Activated naive CD4-positive, alpha-beta T cell treated with anti-CD3 and anti-CD28 coated beads, Interleukin-2, amount 10 ng/mL, durations not matched to agents 7 days and 5 days (primary cell): ENCODE measurements around the gene NRROS.

Source experiments
- CTCF ChIA-PET: fragments of 350-600 bp; sonication (Branson Sonifier 250); formaldehyde crosslinking; loops from one replicate; lab custom pipeline; 2021; ENCODE audit warnings: antibody characterized with exemption; lab: Charles Lee
- DNase-seq: peaks from one replicate; pipeline ENCODE4 v3.0.0-alpha.2; 2020
- H3K27ac Mint-ChIP-seq: one replicate; pipeline ENCODE4 v1.8.0; 2021; ENCODE audit warnings: mild to moderate bottlenecking, moderate library complexity, mixed read lengths
- H3K27me3 Mint-ChIP-seq: one replicate; pipeline ENCODE4 v1.8.0; 2021; ENCODE audit warnings: mild to moderate bottlenecking, mixed read lengths
- H3K36me3 Mint-ChIP-seq: one replicate; pipeline ENCODE4 v1.8.0; 2021; ENCODE audit warnings: mixed read lengths
- H3K4me1 Mint-ChIP-seq: one replicate; pipeline ENCODE4 v1.8.0; 2021; ENCODE audit warnings: mixed read lengths
- H3K4me3 Mint-ChIP-seq: one replicate; pipeline ENCODE4 v1.8.0; 2021; ENCODE audit warnings: mild to moderate bottlenecking, moderate library complexity, mixed read lengths
- H3K9me3 Mint-ChIP-seq: one replicate; pipeline ENCODE4 v1.8.0; 2021; ENCODE audit warnings: mixed read lengths

NRROS gene

GRCh38 chr3:196645096-196645495 is 5.6 kb downstream of the NRROS start:
- H3K4me3 Mint-ChIP-seq, result no peak overlapping the region

DNA sequence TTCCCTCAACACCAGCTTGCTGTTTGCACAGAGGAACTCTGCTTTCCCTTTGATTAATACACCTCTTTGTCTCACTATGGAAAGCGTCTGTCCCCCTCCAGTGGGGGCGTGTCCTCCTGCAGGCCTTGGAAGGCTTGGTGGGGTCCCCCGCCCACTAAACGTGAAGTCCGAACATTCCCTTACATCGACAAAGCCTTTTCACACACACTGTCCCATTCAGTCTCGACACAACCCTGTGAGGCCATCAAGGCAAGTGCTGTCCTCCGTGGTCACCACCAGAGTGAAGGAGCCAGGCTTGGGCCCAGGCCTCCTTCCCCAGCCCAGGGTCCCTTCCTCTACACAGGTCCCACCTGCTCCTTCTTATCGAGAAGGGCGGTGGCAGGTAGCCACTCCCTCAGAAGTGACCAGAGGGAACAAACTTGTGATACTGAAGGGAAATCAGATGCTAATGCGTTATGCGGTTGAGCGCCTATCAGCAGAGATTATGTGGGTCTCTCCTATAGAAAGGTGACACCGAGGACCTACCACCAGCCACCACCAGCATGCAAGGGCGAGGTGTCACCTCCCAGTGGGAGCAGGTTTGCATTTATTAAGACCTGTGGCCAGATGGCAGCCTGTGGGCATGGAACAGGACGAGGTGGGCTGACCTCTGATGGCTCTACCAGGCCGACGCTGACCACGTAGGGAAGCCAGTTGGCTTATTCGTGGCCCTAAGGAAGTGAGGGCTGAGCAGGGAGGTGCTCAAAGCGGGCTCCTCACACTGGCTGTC is 6.6 kb downstream of the NRROS start:
- Mint-ChIP-seq H3K4me1 (peaks cover 87% of the 10 kb centered on the region), H3K27ac (no peak overlapping the region), H3K4me3 (no peak overlapping the region), H3K27me3 (no peaks in the 10 kb centered on the region), H3K36me3 (peaks cover 53% of the 10 kb centered on the region), H3K9me3 (no peaks in the 10 kb centered on the region)
- no peak for DNase-seq
- CTCF ChIA-PET, result no interaction called here

More at GRCh38 chr3:196645096-196645495, 5.6 kb downstream of the NRROS start:
- CTCF ChIA-PET, result interaction anchor here (0.6 to 2.2 kb wide), 2 partner anchors 36 to 198 kb away, joined by 3 to 8 read pairs; no protein-coding TSS in a partner anchor
- Mint-ChIP-seq H3K27me3 (no peaks in the 10 kb centered on the region), H3K9me3 (no peaks in the 10 kb centered on the region), H3K4me1 (peaks cover 87% of the 10 kb centered on the region), H3K36me3 (peaks cover 50% of the 10 kb centered on the region), H3K27ac (no peak overlapping the region)
- DNase-seq, result no peak

DNA sequence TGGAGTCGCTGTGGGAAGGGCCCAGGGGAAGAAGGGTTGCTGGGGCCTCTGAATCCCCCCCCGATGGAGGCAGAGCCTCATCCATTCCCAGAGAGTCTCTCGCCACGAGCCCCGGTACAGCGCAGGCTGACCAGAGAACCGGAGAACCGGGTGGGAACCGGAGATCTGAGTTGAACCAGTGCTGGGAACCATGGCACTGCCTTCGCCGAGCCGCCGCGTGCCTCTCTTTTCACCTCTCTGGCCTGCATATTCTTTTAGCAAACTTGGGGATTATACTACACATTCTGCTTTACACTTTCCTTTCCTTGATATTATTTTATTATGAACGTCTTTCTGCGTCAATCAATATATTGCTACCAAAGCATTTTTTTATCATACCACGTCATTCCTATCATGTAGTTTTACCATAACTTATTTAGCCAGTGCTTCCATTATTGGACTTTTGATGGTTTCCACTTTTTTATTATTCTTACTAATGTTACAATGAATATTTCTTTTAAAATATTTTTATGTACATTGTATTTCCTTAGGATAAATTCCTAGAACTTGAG is 7.2 kb downstream of the NRROS start:
- Mint-ChIP-seq H3K36me3 (peaks cover 51% of the 10 kb centered on the region), H3K27ac (no peak overlapping the region), H3K27me3 (no peaks in the 10 kb centered on the region), H3K4me1 (peaks cover 86% of the 10 kb centered on the region), H3K9me3 (no peaks in the 10 kb centered on the region), H3K4me3 (no peak overlapping the region)
- CTCF ChIA-PET, result interaction anchor here (0.6 kb wide), 1 partner anchor 28 kb away, joined by 3 read pairs; no protein-coding TSS in a partner anchor
- DNase-seq, result no peak

GRCh38 chr3:196650740-196651311 is 11.3 kb downstream of the NRROS start:
- Mint-ChIP-seq H3K36me3 (peaks cover 45% of the 10 kb centered on the region), H3K27me3 (no peaks in the 10 kb centered on the region), H3K27ac (peak overlapping the region; percentile 15), H3K9me3 (no peaks in the 10 kb centered on the region), H3K4me1 (peaks cover 61% of the 10 kb centered on the region), H3K4me3 (no peak overlapping the region)
- no peak for DNase-seq
- CTCF ChIA-PET, result no interaction called here

GRCh38 chr3:196651819-196652218 is 12.3 kb downstream of the NRROS start:
- H3K4me1 Mint-ChIP-seq, result peaks cover 52% of the 10 kb centered on the region
- H3K27ac Mint-ChIP-seq, result no peak overlapping the region
- no peak overlapping the region for H3K4me3 Mint-ChIP-seq
- H3K9me3 Mint-ChIP-seq, result no peaks in the 10 kb centered on the region
- no peaks in the 10 kb centered on the region for H3K27me3 Mint-ChIP-seq
- CTCF ChIA-PET, result no interaction called here
- peaks cover 41% of the 10 kb centered on the region for H3K36me3 Mint-ChIP-seq
- DNase-seq, result no peak

DNA sequence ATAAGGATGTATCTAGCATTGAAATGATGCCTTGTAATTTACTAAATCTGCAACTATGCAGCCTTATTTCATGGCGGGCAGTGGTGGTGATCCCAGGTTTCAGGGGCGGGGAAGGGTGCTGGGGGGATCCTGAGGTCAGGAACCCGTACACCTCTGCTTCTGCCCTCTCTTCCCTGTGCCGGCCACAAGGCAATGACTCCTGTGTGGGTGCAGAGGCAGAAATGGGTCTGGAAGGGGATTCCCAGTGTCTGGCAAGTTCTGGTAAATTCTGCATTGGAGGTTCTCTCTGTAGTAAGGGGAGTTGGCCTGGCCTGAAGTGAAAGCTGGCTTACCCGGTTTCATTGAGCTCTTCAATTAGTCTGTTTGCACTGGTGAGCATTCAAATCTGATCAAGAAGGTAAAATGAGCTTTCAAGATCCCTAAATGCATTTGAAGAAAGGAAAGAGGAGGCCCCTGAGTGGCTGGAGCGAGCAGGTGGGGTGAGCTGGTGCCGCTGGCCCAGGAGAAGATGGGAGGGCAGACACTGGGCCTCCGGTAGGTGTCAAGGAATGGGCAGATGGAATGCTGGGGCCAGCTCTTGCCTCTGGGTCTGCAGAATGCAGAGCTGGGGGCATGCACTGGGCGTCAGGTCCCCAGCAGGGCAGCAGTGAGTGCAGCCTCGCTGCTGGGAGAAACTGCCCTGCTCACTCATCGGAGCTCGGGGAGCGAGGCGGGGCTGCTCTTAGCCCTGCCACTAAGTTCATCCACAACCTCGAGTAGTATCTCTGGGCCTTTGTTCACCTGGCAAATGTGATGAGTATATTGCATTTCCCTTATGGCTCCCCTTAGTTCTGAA is 13.7 kb downstream of the NRROS start:
- Mint-ChIP-seq H3K4me3 (no peak overlapping the region), H3K27ac (no peak overlapping the region), H3K36me3 (peaks cover 42% of the 10 kb centered on the region), H3K9me3 (no peaks in the 10 kb centered on the region), H3K4me1 (peaks cover 39% of the 10 kb centered on the region), H3K27me3 (no peaks in the 10 kb centered on the region)
- CTCF ChIA-PET, result interaction anchor here (1.5 kb wide), 1 partner anchor 45 kb away, joined by 4 read pairs; no protein-coding TSS in a partner anchor
- DNase-seq, result no peak

GRCh38 chr3:196654006-196654734 is 14.7 kb downstream of the NRROS start:
- CTCF ChIA-PET, result interaction anchor here (1.0 to 1.5 kb wide), 2 partner anchors 30 to 46 kb away, joined by 3 to 4 read pairs; no protein-coding TSS in a partner anchor
- H3K27ac Mint-ChIP-seq, result no peak overlapping the region

DNA sequence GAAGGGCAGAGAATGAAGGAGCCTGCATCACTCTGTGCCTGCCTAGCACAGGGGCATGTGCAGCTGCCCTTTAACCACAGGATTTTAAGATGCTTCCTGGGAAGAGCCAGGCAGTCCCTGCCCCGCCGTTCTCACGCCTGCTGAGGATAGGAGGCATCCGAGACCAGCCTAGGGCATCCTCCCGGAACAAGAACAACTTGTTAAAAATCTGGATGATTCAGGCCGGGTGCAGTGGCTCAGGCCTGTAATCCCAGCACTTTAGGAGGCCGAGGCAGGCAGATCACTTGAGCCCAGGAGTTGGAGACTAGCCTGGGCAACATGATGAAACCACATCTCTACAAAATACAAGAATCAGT is 15.2 kb downstream of the NRROS start:
- CTCF ChIA-PET, result interaction anchor here (1.0 kb wide), 1 partner anchor 30 kb away, joined by 3 read pairs; no protein-coding TSS in a partner anchor
- peaks cover 47% of the 10 kb centered on the region for H3K36me3 Mint-ChIP-seq
- no peak overlapping the region for H3K4me3 Mint-ChIP-seq
- H3K27ac Mint-ChIP-seq, result no peak overlapping the region
- H3K4me1 Mint-ChIP-seq, result peaks cover 30% of the 10 kb centered on the region
- no peaks in the 10 kb centered on the region for H3K9me3 Mint-ChIP-seq
- H3K27me3 Mint-ChIP-seq, result no peaks in the 10 kb centered on the region
- DNase-seq, result no peak

More at GRCh38 chr3:196654006-196654734, 14.7 kb downstream of the NRROS start:
- Mint-ChIP-seq H3K4me3 (no peak overlapping the region), H3K4me1 (peaks cover 32% of the 10 kb centered on the region), H3K36me3 (peaks cover 45% of the 10 kb centered on the region), H3K9me3 (no peaks in the 10 kb centered on the region), H3K27me3 (no peaks in the 10 kb centered on the region)
- no peak for DNase-seq

GRCh38 chr3:196655496-196655895 is 16.0 kb downstream of the NRROS start:
- Mint-ChIP-seq H3K9me3 (no peaks in the 10 kb centered on the region), H3K36me3 (peaks cover 47% of the 10 kb centered on the region), H3K4me3 (no peak overlapping the region), H3K27me3 (no peaks in the 10 kb centered on the region), H3K27ac (no peak overlapping the region), H3K4me1 (peaks cover 25% of the 10 kb centered on the region)
- CTCF ChIA-PET, result interaction anchor here (1.0 kb wide), 1 partner anchor 29 kb away, joined by 3 read pairs; no protein-coding TSS in a partner anchor
- no peak for DNase-seq

- Mint-ChIP-seq H3K36me3 (peaks cover 40% of the 10 kb centered on the region), H3K4me1 (peaks cover 18% of the 10 kb centered on the region), H3K4me3 (no peak overlapping the region), H3K27me3 (no peaks in the 10 kb centered on the region), H3K27ac (no peak overlapping the region), H3K9me3 (no peaks in the 10 kb centered on the region)
- no peak for DNase-seq
- CTCF ChIA-PET, result interaction anchor here (0.6 to 1.2 kb wide), 2 partner anchors 28 to 840 kb away, joined by 3 read pairs; no protein-coding TSS in a partner anchor
Observed at GRCh38 chr3:196656213-196656612, 16.7 kb downstream of the NRROS start.

GRCh38 chr3:196659901-196660351 is 20.4 kb downstream of the NRROS start:
- Mint-ChIP-seq H3K36me3 (peaks cover 29% of the 10 kb centered on the region), H3K9me3 (no peaks in the 10 kb centered on the region), H3K4me3 (no peak overlapping the region), H3K27me3 (no peaks in the 10 kb centered on the region), H3K27ac (no peak overlapping the region), H3K4me1 (no peaks in the 10 kb centered on the region)
- CTCF ChIA-PET, result interaction anchor here (1.1 kb wide), 1 partner anchor 49 kb away, joined by 3 read pairs; no protein-coding TSS in a partner anchor
- no peak for DNase-seq

- Mint-ChIP-seq H3K4me1 (no peaks in the 10 kb centered on the region), H3K4me3 (no peak overlapping the region), H3K9me3 (no peaks in the 10 kb centered on the region), H3K27me3 (no peaks in the 10 kb centered on the region), H3K27ac (no peak overlapping the region), H3K36me3 (peaks cover 26% of the 10 kb centered on the region)
- CTCF ChIA-PET, result interaction anchor here (1.1 kb wide), 1 partner anchor 50 kb away, joined by 3 read pairs; no protein-coding TSS in a partner anchor
- DNase-seq, result no peak
Observed at GRCh38 chr3:196660381-196661166, 21.1 kb downstream of the NRROS start.
